Parathyroid adenoma (tissue), 2 donors: Measurements from ENCODE around the gene ANTKMT.

Experiments used
- H2AFZ ChIP-seq: fragments of 300-600 bp; sonication (generic); one replicate; pipeline ENCODE4 v1.7.0; 2017; ENCODE audit warnings: antibody characterized with exemption, mild to moderate bottlenecking
- H3K27ac ChIP-seq: fragments of 300-600 bp; sonication (generic); one replicate; pipeline ENCODE4 v1.7.0; 2017
- H3K27me3 ChIP-seq: fragments of 300-600 bp; sonication (generic); one replicate; pipeline ENCODE4 v1.7.0; 2017; ENCODE audit warnings: low read length; ENCODE audit not compliant: control insufficient read depth, insufficient read depth
- H3K36me3 ChIP-seq: fragments of 300-600 bp; sonication (generic); one replicate; pipeline ENCODE4 v1.7.0; 2017; ENCODE audit warnings: low read length; ENCODE audit not compliant: control insufficient read depth, insufficient read depth
- H3K4me1 ChIP-seq: fragments of 300-600 bp; sonication (generic); one replicate; pipeline ENCODE4 v1.7.0; 2017; ENCODE audit warnings: control low read depth
- H3K4me2 ChIP-seq: fragments of 300-600 bp; sonication (generic); one replicate; pipeline ENCODE4 v1.7.0; 2017; ENCODE audit warnings: low read length
- H3K4me3 ChIP-seq: fragments of 300-600 bp; sonication (generic); one replicate; pipeline ENCODE4 v1.7.0; 2017; ENCODE audit warnings: low read depth, low read length
- H3K79me2 ChIP-seq: fragments of 300-600 bp; sonication (generic); one replicate; pipeline ENCODE4 v1.7.0; 2017; ENCODE audit warnings: control low read depth
- H3K9ac ChIP-seq: fragments of 300-600 bp; sonication (generic); one replicate; pipeline ENCODE4 v1.7.0; 2017; ENCODE audit warnings: mild to moderate bottlenecking
- H3K9me3 ChIP-seq: fragments of 300-600 bp; sonication (generic); one replicate; pipeline ENCODE4 v1.7.0; 2017; ENCODE audit warnings: low read length; ENCODE audit not compliant: control insufficient read depth
- TF ChIP-seq, protein P1 (sequence below): fragments of 300-600 bp; sonication (generic); IDR thresholded peaks from one replicate; pipeline ENCODE4 v1.7.0; 2017; ENCODE audit warnings: antibody characterized with exemption, mild to moderate bottlenecking
- donor health status: primary hyperparathyroidism.

Gene ANTKMT

DNA sequence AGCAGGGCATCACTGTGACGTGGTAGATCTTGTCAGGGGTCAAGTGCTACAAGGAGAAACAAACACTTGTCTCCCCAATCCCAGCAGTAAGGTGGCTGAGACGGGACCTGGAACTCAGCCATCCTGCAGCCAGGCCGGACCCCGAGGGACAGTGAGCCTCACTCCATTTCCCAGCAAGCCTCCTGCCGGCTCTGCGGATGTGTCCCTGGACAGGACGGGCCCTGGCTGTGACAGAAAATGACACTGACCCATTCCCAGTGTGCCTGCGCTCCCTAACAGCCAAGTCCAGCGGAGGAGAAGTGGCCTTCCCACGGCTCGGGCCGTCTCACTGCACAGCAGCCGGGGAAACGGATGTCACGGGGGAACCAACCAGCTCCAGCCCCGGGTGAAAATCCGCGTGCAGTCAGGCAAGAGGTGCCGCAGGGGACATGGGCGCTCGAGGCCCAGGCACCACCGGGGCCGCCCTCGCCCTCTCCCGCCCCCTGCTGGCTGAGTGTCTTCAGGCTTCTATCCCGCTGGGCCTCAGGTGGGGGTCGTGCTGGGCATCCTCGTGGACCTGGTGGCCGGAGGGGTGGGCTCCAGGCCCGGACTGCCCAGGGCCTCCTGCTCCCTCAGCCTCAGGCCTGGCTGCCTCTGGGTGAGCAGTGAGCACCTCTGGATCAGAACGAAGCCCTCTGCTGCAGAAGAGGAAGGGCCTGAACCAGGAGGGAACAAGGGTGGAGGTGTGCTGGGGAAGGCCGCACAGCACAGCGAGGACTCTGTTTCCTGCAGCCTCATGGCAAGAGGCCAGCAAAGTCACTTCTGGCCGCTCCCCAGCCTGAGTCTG is 12.6 kb downstream of the ANTKMT start:
- Histone ChIP-seq H3K27me3 (no peaks in the 10 kb centered on the region), H2AFZ (no peak overlapping the region), H3K79me2 (no peaks in the 10 kb centered on the region), H3K9ac (no peak overlapping the region), H3K4me1 (no peaks in the 10 kb centered on the region), H3K4me3 (no peak overlapping the region), H3K36me3 (no peaks in the 10 kb centered on the region), H3K9me3 (no peaks in the 10 kb centered on the region), H3K27ac (no peak overlapping the region), H3K4me2 (no peak overlapping the region)
- TF ChIP-seq, protein P1, sequence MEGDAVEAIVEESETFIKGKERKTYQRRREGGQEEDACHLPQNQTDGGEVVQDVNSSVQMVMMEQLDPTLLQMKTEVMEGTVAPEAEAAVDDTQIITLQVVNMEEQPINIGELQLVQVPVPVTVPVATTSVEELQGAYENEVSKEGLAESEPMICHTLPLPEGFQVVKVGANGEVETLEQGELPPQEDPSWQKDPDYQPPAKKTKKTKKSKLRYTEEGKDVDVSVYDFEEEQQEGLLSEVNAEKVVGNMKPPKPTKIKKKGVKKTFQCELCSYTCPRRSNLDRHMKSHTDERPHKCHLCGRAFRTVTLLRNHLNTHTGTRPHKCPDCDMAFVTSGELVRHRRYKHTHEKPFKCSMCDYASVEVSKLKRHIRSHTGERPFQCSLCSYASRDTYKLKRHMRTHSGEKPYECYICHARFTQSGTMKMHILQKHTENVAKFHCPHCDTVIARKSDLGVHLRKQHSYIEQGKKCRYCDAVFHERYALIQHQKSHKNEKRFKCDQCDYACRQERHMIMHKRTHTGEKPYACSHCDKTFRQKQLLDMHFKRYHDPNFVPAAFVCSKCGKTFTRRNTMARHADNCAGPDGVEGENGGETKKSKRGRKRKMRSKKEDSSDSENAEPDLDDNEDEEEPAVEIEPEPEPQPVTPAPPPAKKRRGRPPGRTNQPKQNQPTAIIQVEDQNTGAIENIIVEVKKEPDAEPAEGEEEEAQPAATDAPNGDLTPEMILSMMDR: peak; percentile 15

DNA sequence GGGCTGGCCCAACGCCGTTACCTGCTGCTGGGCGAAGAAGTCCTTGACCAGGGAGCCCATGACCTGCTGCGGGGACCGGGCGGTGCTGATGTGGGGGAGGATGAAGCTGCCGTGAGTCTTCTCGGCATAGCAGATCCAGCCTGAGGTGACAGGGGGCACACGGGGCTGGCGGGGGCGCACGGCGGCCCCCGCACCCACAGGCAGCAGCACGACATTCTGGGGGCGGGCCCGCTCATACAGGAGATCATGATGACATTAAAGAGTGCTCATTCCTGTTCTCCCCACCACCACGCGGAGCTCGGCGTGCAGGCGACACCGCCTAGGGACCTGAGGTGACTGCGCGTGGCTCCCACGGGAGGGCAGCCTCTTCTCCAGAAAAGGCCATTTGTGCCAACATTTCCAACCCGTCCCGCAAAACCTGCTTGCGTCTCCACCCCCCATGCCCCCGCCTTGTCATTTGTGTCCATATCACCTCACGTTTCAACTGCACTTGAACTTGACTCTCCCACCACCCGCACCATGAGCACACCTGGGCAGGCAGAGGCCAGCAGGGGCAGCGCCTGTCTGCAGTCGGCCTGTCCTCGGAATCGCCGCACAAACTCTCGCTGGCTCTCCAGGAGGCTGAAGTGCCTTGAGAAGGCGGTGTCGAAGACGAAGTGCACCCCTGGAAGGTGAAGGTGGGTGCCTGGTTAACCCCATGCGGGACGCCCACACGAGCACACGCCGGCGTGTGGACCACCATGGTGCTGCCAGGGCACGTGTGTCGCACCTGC is 13.4 kb downstream of the ANTKMT start:
- H3K4me1 ChIP-seq: no peaks in the 10 kb centered on the region
- no peak overlapping the region for H3K4me2 ChIP-seq
- TF ChIP-seq, protein P1: no peak

DNA sequence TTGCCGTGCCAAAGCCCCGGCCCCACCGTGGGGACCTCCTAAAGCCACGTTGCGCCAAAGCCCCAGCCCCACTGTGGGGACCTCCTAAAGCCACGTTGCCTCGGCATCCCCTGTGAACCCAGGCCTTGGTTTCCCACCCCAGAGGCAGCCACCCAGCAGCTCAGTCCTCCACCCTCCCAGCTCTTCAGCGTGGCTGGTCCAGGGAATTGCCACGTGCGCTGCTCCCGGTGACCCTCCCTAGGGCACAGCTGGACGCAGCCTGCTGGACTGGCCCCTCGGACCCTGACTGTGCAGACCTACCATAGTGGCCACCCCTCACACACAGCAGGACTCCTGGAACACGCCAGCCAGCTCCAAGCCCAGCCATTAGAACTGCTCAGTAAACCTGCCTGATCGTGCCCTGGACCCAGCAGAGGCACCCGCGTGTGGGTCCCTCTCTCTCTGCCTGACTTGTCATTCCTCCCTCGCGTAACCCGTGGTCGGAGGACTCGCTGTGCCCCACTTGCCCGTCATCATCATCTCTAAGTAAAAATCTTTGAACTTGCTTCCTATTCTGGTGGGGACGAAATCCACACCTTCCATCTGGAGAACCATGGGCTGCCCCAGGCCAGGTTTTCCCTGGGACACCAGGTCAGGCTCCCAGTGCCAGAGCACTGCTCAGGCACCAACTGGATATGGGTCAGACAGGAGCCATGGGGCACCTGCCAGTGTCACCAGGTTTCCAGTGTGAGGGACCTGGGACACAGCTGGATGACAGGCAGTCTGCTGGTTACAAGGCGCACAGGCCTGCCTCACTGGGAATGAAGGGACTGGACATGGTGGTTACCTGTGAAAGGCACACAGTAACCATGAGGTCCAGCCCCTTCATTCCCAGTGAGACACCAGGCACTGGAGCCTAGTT is 14.3 kb downstream of the ANTKMT start:
- H3K79me2 ChIP-seq: peaks cover 4% of the 10 kb centered on the region
- no peaks in the 10 kb centered on the region for H3K36me3 ChIP-seq
- no peak overlapping the region for H3K4me3 ChIP-seq
- no peak overlapping the region for H3K9ac ChIP-seq
- TF ChIP-seq, protein P1: no peak
- no peak overlapping the region for H3K27ac ChIP-seq
- H3K27me3 ChIP-seq: no peaks in the 10 kb centered on the region
- H2AFZ ChIP-seq: no peak overlapping the region
- no peaks in the 10 kb centered on the region for H3K9me3 ChIP-seq
- no peak overlapping the region for H3K4me2 ChIP-seq
- H3K4me1 ChIP-seq: peaks cover 2% of the 10 kb centered on the region

More for the DNA sequence above, 13.4 kb downstream of the ANTKMT start:
- Histone ChIP-seq H3K4me3 (no peak overlapping the region), H3K36me3 (no peaks in the 10 kb centered on the region), H3K79me2 (no peaks in the 10 kb centered on the region), H3K27ac (no peak overlapping the region), H2AFZ (no peak overlapping the region), H3K27me3 (no peaks in the 10 kb centered on the region), H3K9me3 (no peaks in the 10 kb centered on the region), H3K9ac (no peak overlapping the region)

DNA sequence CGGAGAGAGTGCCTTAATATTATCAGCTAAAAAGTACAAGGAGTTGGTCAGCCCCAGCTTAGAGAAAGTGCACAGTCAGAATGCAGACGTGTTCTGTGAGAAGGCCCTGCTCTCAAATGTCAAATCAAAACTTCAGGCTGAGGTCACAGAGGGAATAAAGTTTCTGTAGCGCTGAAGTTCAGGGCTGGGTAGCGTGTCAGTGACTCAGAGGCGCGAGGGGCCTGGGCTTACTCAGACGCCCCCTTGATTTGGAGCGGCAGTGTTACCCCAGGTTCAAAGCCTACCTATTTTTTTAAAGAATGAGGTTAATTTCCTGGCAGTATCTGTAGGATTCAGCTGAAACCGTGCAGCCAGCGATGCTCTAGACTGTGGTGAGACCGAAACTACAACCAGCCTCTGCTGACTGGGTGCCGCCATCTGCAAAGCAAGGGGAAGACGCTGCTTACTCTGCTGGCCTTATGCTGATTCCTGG is 15.1 kb downstream of the ANTKMT start:
- no peak overlapping the region for H3K27ac ChIP-seq
- H3K9ac ChIP-seq: no peak overlapping the region
- no peak overlapping the region for H2AFZ ChIP-seq
- H3K27me3 ChIP-seq: no peaks in the 10 kb centered on the region
- TF ChIP-seq, protein P1: no peak
- peaks cover 2% of the 10 kb centered on the region for H3K4me1 ChIP-seq
- no peaks in the 10 kb centered on the region for H3K36me3 ChIP-seq
- peaks cover 4% of the 10 kb centered on the region for H3K79me2 ChIP-seq
- H3K4me3 ChIP-seq: no peak overlapping the region
- no peaks in the 10 kb centered on the region for H3K9me3 ChIP-seq
- no peak overlapping the region for H3K4me2 ChIP-seq
